GM12878 (cell line): ENCODE measurements around the gene SELENOO. TPM values are rescaled to one million over a fixed set of nuclear protein-coding genes. Genes with fewer than 3 reads are reported as not detected.

Source experiments
- ATAC-seq: fragments of 200-7000 bp; cut with Tn5 transposase; 3 replicates; pipeline ENCODE4 v1.9.1; 2020; ENCODE audit warnings: mild to moderate bottlenecking, moderate library complexity
- BruUV-seq: library from RNA; stranded (reverse); fragments of 400-500 nt; replicated peaks from 2 replicates; lab custom pipeline; 2021; lab: Mats Ljungman, UMichigan
- CTCF ChIA-PET: fragments of 300-600 bp; sonication (Branson Sonifier 250); formaldehyde crosslinking; extraction: SDS; loops from one replicate; lab custom pipeline; 2021; ENCODE audit warnings: inconsistent platforms; lab: Yijun Ruan, JAX
- POLR2A ChIA-PET: fragments of 350-600 bp; formaldehyde crosslinking; extraction: SDS; loops from one replicate; lab custom pipeline; 2021; ENCODE audit warnings: inconsistent platforms; lab: Charles Lee
- RAD21 ChIA-PET: fragments of 300-600 bp; sonication (Branson Sonifier 250); formaldehyde crosslinking; loops from one replicate; lab custom pipeline; 2023; ENCODE audit warnings: antibody characterized with exemption; ENCODE audit not compliant: unreplicated experiment; lab: Charles Lee
- SMC1A ChIA-PET: fragments of 300-600 bp; sonication (Branson Sonifier 250); formaldehyde crosslinking; loops from one replicate; lab custom pipeline; 2023; ENCODE audit not compliant: unreplicated experiment, uncharacterized antibody; lab: Charles Lee
- DNase-seq: peaks from one replicate; pipeline ENCODE4 v3.0.0-alpha.2; 2011; ENCODE audit warnings: low read depth, low spot score
- FAIRE-seq: peaks from 3 replicates; lab custom pipeline; 2011; peaks lifted over from hg19 to GRCh38; lab: Jason Lieb, UNC
- H2AFZ ChIP-seq: 2 replicates; pipeline ENCODE4 v1.6.0; 2011; ENCODE audit warnings: low read depth, low read length, control low read depth; ENCODE audit not compliant: control insufficient read depth
- H3K27ac ChIP-seq: 2 replicates; pipeline ENCODE4 v1.5.1; 2011; ENCODE audit warnings: control low read depth; ENCODE audit not compliant: control insufficient read depth, insufficient read depth
- H3K27me3 ChIP-seq, 2 experiments: replicated peaks in 1 of 2; 2 replicates each; pipeline versions ENCODE4 v1.6.0 to v1.6.1; 2011; ENCODE audit warnings: low read length in 1 of 2; ENCODE audit not compliant: control insufficient read depth in 2 of 2, insufficient read depth in 2 of 2
- H3K36me3 ChIP-seq, 2 experiments: 2 replicates each; pipeline ENCODE4 v1.5.1; 2011; ENCODE audit warnings: low read length in 1 of 2; ENCODE audit not compliant: control insufficient read depth in 2 of 2, insufficient read depth in 2 of 2
- H3K4me1 ChIP-seq: 2 replicates; pipeline ENCODE4 v1.6.1; 2011; ENCODE audit warnings: mild to moderate bottlenecking, low read length, moderate library complexity, mixed read lengths; ENCODE audit not compliant: control insufficient read depth, insufficient read depth
- H3K4me2 ChIP-seq: 2 replicates; pipeline ENCODE4 v1.6.0; 2011; ENCODE audit warnings: control low read depth; ENCODE audit not compliant: control insufficient read depth, insufficient read depth
- H3K4me3 ChIP-seq: fragments of 200-600 bp; sonication (generic); 2 replicates; pipeline ENCODE4 v1.5.1; 2016
- H3K79me2 ChIP-seq: 2 replicates; pipeline ENCODE4 v1.6.0; 2011; ENCODE audit warnings: low read length; ENCODE audit not compliant: control insufficient read depth, insufficient read depth
- H3K9ac ChIP-seq: 2 replicates; pipeline ENCODE4 v1.8.0; 2011; ENCODE audit warnings: low read length, control low read depth, mixed read lengths; ENCODE audit not compliant: control insufficient read depth, insufficient read depth
- H3K9me3 ChIP-seq: replicated peaks from 3 replicates; pipeline ENCODE4 v1.5.1; 2011; ENCODE audit warnings: mild to moderate bottlenecking, low read length; ENCODE audit not compliant: control insufficient read depth, insufficient read depth
- H4K20me1 ChIP-seq: 2 replicates; pipeline ENCODE4 v1.6.0; 2011; ENCODE audit not compliant: control insufficient read depth, insufficient read depth
- BACH1 ChIP-seq: fragments of 450-650 bp; IDR thresholded peaks from 2 replicates; pipeline ENCODE4 v1.6.1; 2017; ENCODE audit warnings: mild to moderate bottlenecking, borderline replicate concordance
- CREM ChIP-seq: IDR thresholded peaks from 2 replicates; pipeline ENCODE4 v1.6.1; 2014; ENCODE audit warnings: antibody characterized with exemption, low read depth
- WGBS: methylation state at CpG from one replicate; pipeline ENCODE4 v1.1.6; 2016; ENCODE audit warnings: low lambda C conversion rate; ENCODE audit not compliant: insufficient replicate concordance, insufficient coverage; ENCODE audit errors: missing lambda C conversion rate; 5-methylcytosine and 5-hydroxymethylcytosine counted together
- in situ Hi-C: fragments of 300-500 bp; cut with MboI; formaldehyde crosslinking; loops from 9 replicates; pipeline ENCODE4 v1.14.3; 2018; ENCODE audit warnings: mixed read lengths
- intact Hi-C: fragments of 100-400 bp; cut with micrococcal nuclease; formaldehyde crosslinking; loops from one replicate; pipeline ENCODE4 v1.14.2; 2022; ENCODE audit not compliant: unreplicated experiment
- polyA plus RNA-seq, 11 experiments: library from polyadenylated mRNA; depleted of rRNA in 4 of 11; unstranded in 6 of 11; stranded (reverse) in 5 of 11; fragments of >200 nt; fragmentation: Nextera tagmentation in 4 of 11; fragmentation: Illumina TruSeq in 1 of 11; extraction: Ambion mirVana in 4 of 11; extraction: Trizol in 1 of 11; gene quantifications; 1 replicate in 1 of 11; 2 replicates in 10 of 11; pipeline versions ENCODE4 v1.2.1 to v1.2.3, GENCODE V29; 2011 to 2016; ENCODE audit warnings: inconsistent platforms in 2 of 11, missing spikeins in 2 of 11, low read depth in 1 of 11
- total RNA-seq, 4 experiments: library from RNA; depleted of rRNA in 3 of 4; stranded (reverse); fragments of >200 nt in 3 of 4; fragmentation: Illumina TruSeq in 1 of 4; extraction: Trizol in 1 of 4; gene quantifications; 2 replicates each; pipeline versions ENCODE4 v1.2.1 to v1.2.3, GENCODE V29; 2013 to 2021

SELENOO gene
- total and polyA plus RNA-seq, 10 of the 15 experiments (the other 5 are each of a cell fraction or from before 2014, with no cell fraction given): 0.42 to 23.3 (median 3.3) TPM

DNA sequence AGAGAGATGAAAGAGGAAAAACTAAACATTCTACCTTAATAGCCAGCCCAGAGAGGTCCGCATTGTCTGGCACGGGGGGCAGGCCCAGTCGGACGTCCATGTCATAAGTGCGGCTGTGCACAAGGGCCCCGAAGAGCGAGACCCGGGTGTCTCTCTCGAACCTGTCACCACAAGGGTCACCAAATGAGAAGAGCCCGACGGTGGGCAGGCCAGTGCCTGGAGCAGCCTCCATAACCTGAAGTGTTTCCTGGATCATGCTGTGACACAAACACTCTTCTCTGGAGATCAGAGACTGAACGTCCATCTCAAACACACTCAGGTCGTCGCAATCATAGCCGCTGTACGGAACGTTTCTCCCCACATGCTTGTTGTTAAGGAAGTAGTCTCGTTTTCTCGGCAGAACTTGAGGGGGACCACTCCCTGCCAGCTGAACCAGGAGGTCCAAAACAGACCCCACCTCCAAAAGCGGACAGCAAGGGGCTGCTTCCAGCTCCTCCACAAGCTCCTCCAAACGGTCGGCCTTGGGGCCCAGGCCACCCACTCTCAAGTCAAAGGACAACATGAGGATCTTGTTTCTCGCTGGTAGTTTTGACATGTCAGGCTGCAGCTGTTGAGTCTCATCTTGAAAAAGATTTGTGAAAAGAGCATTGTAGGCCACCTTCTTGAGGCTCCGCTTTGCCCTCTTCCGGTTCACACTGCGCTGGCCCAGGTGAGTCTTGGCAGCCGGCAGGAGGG is 43.0 kb downstream of the SELENOO start:
- no peak for FAIRE-seq

More for the DNA sequence above, 43.0 kb downstream of the SELENOO start:
- Histone ChIP-seq H3K4me2 (peak overlapping the region; percentile 98), H3K4me3 (peak overlapping the region; percentile 83), H3K27me3 (no peaks in the 10 kb centered on the region), H3K36me3 (peaks cover 9 to 20% of the 10 kb centered on the region in 2 experiments; a peak in 3 of 4 replicates), H3K27ac (peak overlapping the region; percentile 71), H3K4me1 (peaks cover 16% of the 10 kb centered on the region), H4K20me1 (no peaks in the 10 kb centered on the region; the same call in none of the 2 replicates), H3K9me3 (no peaks in the 10 kb centered on the region), H3K9ac (peak overlapping the region; percentile 90), H2AFZ (peak overlapping the region; percentile 90), H3K79me2 (peaks cover 55% of the 10 kb centered on the region)
- BruUV-seq: no TSS peak
- ChIA-PET RAD21 (interaction anchor here (1.1 to 1.7 kb wide), 4 partner anchors 98 to 377 kb away, joined by 3 to 4 read pairs (median 3); partner anchors contain the start of gene SCO2), CTCF (interaction anchor here (0.6 to 3.1 kb wide), 7 partner anchors 28 to 377 kb away, joined by 3 to 19 read pairs (median 4); no protein-coding TSS in a partner anchor), SMC1A (interaction anchor here (1.0 to 2.9 kb wide), 4 partner anchors 29 to 254 kb away, joined by 3 to 11 read pairs (median 6); no protein-coding TSS in a partner anchor), POLR2A (interaction anchor here (0.8 to 1.4 kb wide), 5 partner anchors 7 to 318 kb away, joined by 3 to 4 read pairs (median 3); partner anchors contain the start of gene HDAC10)
- 1% methylated on average over 27 of the region's 27 CpGs for WGBS
- in situ Hi-C loops (no loop called here), intact Hi-C loops (loop anchor here (5.0 to 10.0 kb wide), 2 partner anchors 231 to 378 kb away; partner anchors contain the start of gene SBF1)
- no peak for DNase-seq
- TF ChIP-seq BACH1 (no peak), CREM (no peak)
- no peak for ATAC-seq
